Measurements from ENCODE around the gene DGKH. TPM values are rescaled to one million over a fixed set of nuclear protein-coding genes. Genes with fewer than 3 reads are reported as not detected.

Gene DGKH
- total and polyA plus RNA-seq, 9 of the 15 experiments (the other 6 are each of a cell fraction or from before 2014, with no cell fraction given) = 0.38 to 4.4 (median 3.1) TPM

- TF ChIP-seq MAX (CRISPR knock-in tag; IDR thresholded peaks at IDR 0.05) = no peak
- TF ChIP-seq CBFA2T3 (IDR thresholded peaks at IDR 0.05) = no peak
- TF ChIP-seq ZNF121 (CRISPR knock-in tag; conservative IDR thresholded peaks at IDR 0.05) = no peak
- no peak for TF ChIP-seq MGA (IDR thresholded peaks at IDR 0.05)
- TF ChIP-seq SP1 (CRISPR knock-in tag; IDR thresholded peaks at IDR 0.05) = no peak
- TF ChIP-seq MED1 (CRISPR knock-in tag; IDR thresholded peaks at IDR 0.05; ENCODE audit: borderline replicate concordance) = no peak
Measured at GRCh38 chr13:42114278-42114677, 65.8 kb downstream of the DGKH start (continued).

Data from K562 (cell line).